HG03103 (cell line): Measurements from ENCODE around the gene PTPRN2.
"Not testable (repeated sequence)": the region's sequence is repeated elsewhere in the genome, so short reads cannot be mapped to it uniquely, and the experiment has no call there.

ENCODE experiments used
- ATAC-seq: cut with Tn5 transposase; IDR thresholded peaks from one replicate; pipeline ENCODE4 v1.9.1; 2021; ENCODE audit warnings: low read depth; ENCODE audit not compliant: unreplicated experiment

PTPRN2 gene

GRCh38 chr7:158318511-158318913 lies 269.1 kb downstream of the PTPRN2 start:
- ATAC-seq = no peak

GRCh38 chr7:158317238-158318205 lies 270.1 kb downstream of the PTPRN2 start:
- ATAC-seq = no peak

GRCh38 chr7:158316466-158317031 lies 271.1 kb downstream of the PTPRN2 start:
- no peak for ATAC-seq

- ATAC-seq = no peak
Observed at GRCh38 chr7:158315881-158316280, 271.7 kb downstream of the PTPRN2 start.

GRCh38 chr7:158315326-158315725 lies 272.3 kb downstream of the PTPRN2 start:
- no peak for ATAC-seq

- no peak for ATAC-seq
Observed at GRCh38 chr7:158314394-158314793, 273.2 kb downstream of the PTPRN2 start.

- no peak for ATAC-seq
Observed at GRCh38 chr7:158313931-158314330, 273.7 kb downstream of the PTPRN2 start.

- ATAC-seq = no peak
Observed at GRCh38 chr7:158312789-158313188, 274.8 kb downstream of the PTPRN2 start.

GRCh38 chr7:158311791-158312190 lies 275.8 kb downstream of the PTPRN2 start:
- ATAC-seq = no peak

GRCh38 chr7:158310924-158311666 lies 276.5 kb downstream of the PTPRN2 start:
- ATAC-seq = no peak

GRCh38 chr7:158309868-158310763 lies 277.5 kb downstream of the PTPRN2 start:
- ATAC-seq = no peak

GRCh38 chr7:158308001-158308400 lies 279.6 kb downstream of the PTPRN2 start:
- ATAC-seq = no peak

GRCh38 chr7:158304072-158304471 lies 283.6 kb downstream of the PTPRN2 start:
- ATAC-seq = not testable (repeated sequence)

- no peak for ATAC-seq
Observed at GRCh38 chr7:158303121-158303520, 284.5 kb downstream of the PTPRN2 start.

- ATAC-seq = no peak
Observed at GRCh38 chr7:158302274-158303070, 285.2 kb downstream of the PTPRN2 start.

GRCh38 chr7:158301207-158301606 lies 286.4 kb downstream of the PTPRN2 start:
- no peak for ATAC-seq

GRCh38 chr7:158300427-158300826 lies 287.2 kb downstream of the PTPRN2 start:
- ATAC-seq = no peak

GRCh38 chr7:158299607-158300006 lies 288.0 kb downstream of the PTPRN2 start:
- no peak for ATAC-seq

- ATAC-seq = no peak
Observed at GRCh38 chr7:158296798-158297104, 290.9 kb downstream of the PTPRN2 start.
